Amygdala (tissue), 56 donors: ENCODE measurements around the gene OR4C15.

Experiments
- DNase-seq, 56 donors: peaks; one replicate each; lab custom pipeline; 2025; lab: John Stamatoyannopoulos, UW

The OR4C15 gene

GRCh38 chr11:55554169-55554568 is at the start of gene OR4C15:
Gene OR4C15 (plus strand): TSS chr11:55554469. CDS start chr11:55554469, 0 bp downstream.
- no peak for DNase-seq

GRCh38 chr11:55571828-55572227 is 17.6 kb downstream of the OR4C15 start, which contains the start of gene OR4C16:
Gene OR4C16 (plus strand): TSS chr11:55572128. CDS start chr11:55572128, 0 bp downstream.
- no peak for DNase-seq

GRCh38 chr11:55572548-55572947 is 18.3 kb downstream of the OR4C15 start:
- DNase-seq = no peak
